GM21786 (cell line): ENCODE results near the gene HRG.

ENCODE experiments used
- ATAC-seq: cut with Tn5 transposase; IDR thresholded peaks from one replicate; pipeline ENCODE4 v1.9.1; 2021; ENCODE audit not compliant: unreplicated experiment

The HRG gene

DNA sequence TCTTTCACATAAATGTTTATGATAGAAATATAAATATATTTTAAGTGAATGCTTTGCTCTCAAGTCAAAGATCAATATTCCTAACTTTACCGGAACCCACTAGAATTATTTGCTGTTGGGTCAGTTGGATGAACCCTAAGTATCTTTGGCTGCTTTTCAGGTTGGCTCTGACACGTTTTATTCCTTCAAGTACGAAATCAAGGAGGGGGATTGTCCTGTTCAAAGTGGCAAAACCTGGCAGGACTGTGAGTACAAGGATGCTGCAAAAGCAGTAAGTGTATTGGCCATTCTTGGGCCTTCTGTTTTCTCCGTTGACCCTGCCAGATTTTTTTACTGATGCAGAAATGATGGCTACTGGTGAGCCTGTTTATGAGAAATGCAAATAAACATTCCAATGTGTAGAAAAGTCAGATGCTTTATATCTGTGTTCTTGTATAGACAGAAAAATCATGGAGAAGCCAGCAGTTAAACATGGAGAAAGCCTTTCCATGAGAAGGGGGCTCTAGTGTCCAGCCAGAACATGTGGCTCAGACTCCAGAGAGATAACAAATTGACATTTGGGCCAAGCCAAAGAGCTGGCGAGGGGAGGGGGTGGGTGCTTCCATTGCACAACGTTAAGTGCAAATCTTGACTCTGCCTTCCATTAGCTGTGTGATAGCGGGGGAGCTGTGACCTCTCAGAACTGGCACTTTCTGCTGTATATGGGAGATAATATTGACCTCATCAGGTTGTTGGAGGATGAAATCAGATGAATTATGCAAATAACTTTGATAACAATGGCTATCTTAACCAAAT is 54.3 kb downstream of the HRG start:
- ATAC-seq: no peak

DNA sequence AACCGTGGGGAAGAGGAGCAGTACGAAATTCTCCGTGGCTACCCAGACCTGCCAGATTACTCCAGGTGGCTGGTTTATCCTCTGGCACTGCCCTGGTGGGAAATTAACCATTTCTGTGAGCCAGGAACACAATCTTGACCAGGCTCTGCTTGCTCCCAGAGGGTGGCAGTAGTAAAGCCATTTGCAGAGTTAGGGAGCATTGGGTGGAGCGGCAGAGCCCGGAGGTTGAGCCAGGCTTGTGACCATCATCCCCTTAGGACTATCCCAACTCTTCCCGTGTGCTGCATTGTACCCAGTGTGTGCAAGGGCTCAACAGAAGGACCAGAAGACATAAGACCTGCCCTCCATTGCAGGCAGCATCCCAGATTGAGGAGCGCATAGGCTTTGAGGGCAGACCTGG is 56.6 kb downstream of the HRG start:
- no peak for ATAC-seq

DNA sequence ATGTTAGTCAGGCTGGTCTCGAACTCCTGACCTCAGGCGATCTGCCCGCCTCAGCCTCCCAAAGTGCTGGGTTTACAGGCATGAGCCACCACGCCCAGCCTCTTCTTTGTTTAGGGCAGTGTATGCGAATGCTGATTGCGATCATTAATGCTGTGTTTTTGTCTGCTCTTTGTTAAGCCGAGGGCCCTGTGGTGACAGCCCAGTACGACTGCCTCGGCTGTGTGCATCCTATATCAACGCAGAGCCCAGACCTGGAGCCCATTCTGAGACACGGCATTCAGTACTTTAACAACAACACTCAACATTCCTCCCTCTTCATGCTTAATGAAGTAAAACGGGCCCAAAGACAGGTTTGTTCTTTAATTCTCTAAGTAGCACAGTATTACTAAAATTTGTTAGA is 59.1 kb downstream of the HRG start:
- no peak for ATAC-seq
